OCI-LY1 (cell line): ENCODE measurements around the gene SFT2D3.

ENCODE experiments used
- CTCF ChIP-seq: fragments of 200-600 bp; sonication (generic), shearing (Covaris generic); IDR thresholded peaks from 2 replicates; pipeline ENCODE4 v1.5.1; 2017; ENCODE audit warnings: mild to moderate bottlenecking, antibody characterized with exemption, low read length, moderate library complexity, mixed read lengths
- EZH2 ChIP-seq: fragments of 200-600 bp; sonication (generic), shearing (Covaris generic); IDR thresholded peaks from 2 replicates; pipeline ENCODE4 v1.8.0; 2017; ENCODE audit warnings: borderline replicate concordance, mixed run types, mild to moderate bottlenecking, antibody characterized with exemption, low read length, moderate library complexity, mixed read lengths

DNA sequence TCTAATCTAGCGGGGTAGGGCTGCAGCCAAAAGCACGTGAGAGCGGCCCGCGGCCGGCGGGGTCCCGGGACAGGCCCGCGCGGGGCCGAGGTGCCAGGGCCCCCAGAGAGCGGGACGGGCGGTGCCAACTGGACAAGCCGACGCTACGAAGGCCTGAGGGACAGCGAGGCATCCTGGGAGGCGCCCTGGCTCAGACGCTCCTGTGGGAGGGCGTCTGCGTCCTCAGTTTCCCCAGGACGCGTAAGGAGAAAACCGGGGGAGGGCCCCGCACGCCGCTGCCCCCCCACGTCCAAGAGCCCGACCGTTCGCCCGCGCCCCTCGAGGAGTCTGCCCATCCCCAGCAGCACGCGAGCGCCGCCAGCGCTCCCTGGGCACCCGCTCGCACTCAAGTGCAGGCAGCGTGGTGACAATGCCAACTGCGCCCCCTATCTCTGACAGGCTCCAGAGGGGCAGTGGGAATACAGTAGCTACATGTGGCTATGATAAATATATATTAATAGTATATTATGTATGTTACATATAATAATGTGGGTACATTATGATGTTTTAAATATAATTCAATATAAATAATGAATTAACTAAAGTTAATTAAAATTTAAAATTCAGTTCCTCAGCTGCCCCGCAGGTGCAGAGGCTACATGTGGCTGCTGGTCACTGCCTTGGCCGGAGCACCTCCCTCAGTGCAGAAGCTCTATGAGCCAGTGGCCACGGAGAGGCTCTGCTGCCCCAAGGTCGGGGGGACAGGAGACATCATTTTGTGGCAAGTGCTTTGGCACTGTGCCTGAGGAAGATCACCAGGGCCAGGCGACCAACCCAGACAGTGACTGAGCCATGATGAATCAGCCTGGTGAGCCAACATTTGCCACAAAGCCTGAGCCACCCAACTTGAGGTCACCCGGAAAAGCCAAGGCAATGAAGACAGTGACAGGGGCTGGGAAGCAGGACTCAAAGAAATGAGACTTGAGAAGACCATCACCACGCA, 5.5 kb upstream of the SFT2D3 start:
- no peak for TF ChIP-seq CTCF
- TF ChIP-seq EZH2: no peak
